OCI-LY1 (cell line): ENCODE measurements around the gene VOPP1.

Experiments
- H2AFZ ChIP-seq: fragments of 200-600 bp; sonication (generic), shearing (Covaris generic); 2 replicates; pipeline ENCODE4 v1.6.0; 2014; ENCODE audit warnings: antibody characterized with exemption, mild to moderate bottlenecking, low read length
- H3F3A ChIP-seq: fragments of 200-600 bp; sonication (generic), shearing (Covaris generic); 2 replicates; pipeline ENCODE4 v1.6.0; 2014; ENCODE audit warnings: mild to moderate bottlenecking, antibody characterized with exemption, low read length, moderate library complexity; ENCODE audit not compliant: insufficient read depth
- H3K27ac ChIP-seq: fragments of 200-600 bp; sonication (generic); 2 replicates; pipeline ENCODE4 v1.5.1; 2014; ENCODE audit warnings: low read length, mixed run types, mild to moderate bottlenecking, low read depth; ENCODE audit not compliant: poor library complexity, severe bottlenecking
- H3K27me3 ChIP-seq: fragments of 200-600 bp; sonication (generic); 2 replicates; pipeline ENCODE4 v1.6.0; 2014; ENCODE audit warnings: antibody characterized with exemption, mild to moderate bottlenecking, low read length, moderate library complexity; ENCODE audit not compliant: insufficient read depth
- H3K36me3 ChIP-seq: fragments of 200-600 bp; sonication (generic); 2 replicates; pipeline ENCODE4 v1.6.1; 2014; ENCODE audit warnings: mild to moderate bottlenecking, antibody characterized with exemption, low read length, moderate library complexity, mixed read lengths; ENCODE audit not compliant: insufficient read depth
- H3K4me1 ChIP-seq: fragments of 200-600 bp; sonication (generic); 2 replicates; pipeline ENCODE4 v1.5.1; 2014; ENCODE audit warnings: mild to moderate bottlenecking, low read length, moderate library complexity; ENCODE audit not compliant: insufficient read depth, severe bottlenecking
- H3K4me2 ChIP-seq: fragments of 200-600 bp; sonication (generic), shearing (Covaris generic); 2 replicates; pipeline ENCODE4 v1.6.1; 2014; ENCODE audit warnings: low read length
- H3K4me3 ChIP-seq: fragments of 200-600 bp; sonication (generic); 2 replicates; pipeline ENCODE4 v1.5.1; 2014; ENCODE audit warnings: low read length, low read depth, mild to moderate bottlenecking, mixed read lengths; ENCODE audit not compliant: poor library complexity, severe bottlenecking
- H3K79me2 ChIP-seq: fragments of 200-600 bp; shearing (Covaris generic); 2 replicates; pipeline ENCODE4 v1.6.1; 2016; ENCODE audit warnings: mixed run types, low read length, mixed read lengths; ENCODE audit not compliant: insufficient read depth
- H3K9ac ChIP-seq: fragments of 200-600 bp; sonication (generic), shearing (Covaris generic); 2 replicates; pipeline ENCODE4 v1.6.1; 2014; ENCODE audit warnings: mild to moderate bottlenecking, low read length, mixed read lengths
- H3K9me2 ChIP-seq: fragments of 200-600 bp; sonication (generic), shearing (Covaris generic); 2 replicates; pipeline ENCODE4 v1.6.1; 2014; ENCODE audit warnings: low read depth, mild to moderate bottlenecking, low read length, mixed read lengths
- H3K9me3 ChIP-seq: fragments of 200-600 bp; shearing (Covaris generic); 2 replicates; pipeline ENCODE4 v1.6.1; 2014; ENCODE audit warnings: low read length, mixed read lengths
- H4K20me1 ChIP-seq: fragments of 200-600 bp; sonication (generic), shearing (Covaris generic); 2 replicates; pipeline ENCODE4 v1.6.0; 2016; ENCODE audit warnings: mild to moderate bottlenecking, low read length; ENCODE audit not compliant: insufficient read depth
- EZH2 ChIP-seq: fragments of 200-600 bp; sonication (generic), shearing (Covaris generic); IDR thresholded peaks from 2 replicates; pipeline ENCODE4 v1.8.0; 2017; ENCODE audit warnings: borderline replicate concordance, mixed run types, mild to moderate bottlenecking, antibody characterized with exemption, low read length, moderate library complexity, mixed read lengths
- TF ChIP-seq, protein P1 (sequence below): fragments of 200-600 bp; sonication (generic), shearing (Covaris generic); IDR thresholded peaks from 2 replicates; pipeline ENCODE4 v1.5.1; 2017; ENCODE audit warnings: mild to moderate bottlenecking, antibody characterized with exemption, low read length, moderate library complexity, mixed read lengths

VOPP1 gene

DNA sequence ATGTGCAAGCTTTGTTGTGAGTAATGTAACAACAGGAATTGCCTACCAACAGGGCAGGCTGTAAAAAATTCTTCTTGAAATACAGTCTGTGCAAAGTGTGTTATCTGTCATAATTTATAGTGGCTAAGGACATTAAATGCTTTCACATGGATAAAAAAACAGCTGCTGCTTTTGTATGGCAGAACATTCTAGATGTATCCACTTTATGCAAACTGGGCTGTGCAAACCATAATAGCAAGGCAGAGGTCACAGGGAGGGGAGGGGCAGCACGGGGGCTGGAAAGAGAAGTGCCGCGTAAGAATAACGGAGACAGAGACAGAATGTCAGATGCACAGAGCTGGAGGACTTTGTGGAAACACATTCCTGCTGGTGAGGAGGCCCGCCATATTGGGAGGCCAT, 86.1 kb downstream of the VOPP1 start:
- H3K36me3 ChIP-seq, result peaks cover 97% of the 10 kb centered on the region
- no peaks in the 10 kb centered on the region for H3K27me3 ChIP-seq
- no peaks in the 10 kb centered on the region for H3K4me1 ChIP-seq
- no peaks in the 10 kb centered on the region for H3K9me3 ChIP-seq
- no peaks in the 10 kb centered on the region for H3K9me2 ChIP-seq
- H3K4me3 ChIP-seq, result no peak overlapping the region
- TF ChIP-seq, protein P1, sequence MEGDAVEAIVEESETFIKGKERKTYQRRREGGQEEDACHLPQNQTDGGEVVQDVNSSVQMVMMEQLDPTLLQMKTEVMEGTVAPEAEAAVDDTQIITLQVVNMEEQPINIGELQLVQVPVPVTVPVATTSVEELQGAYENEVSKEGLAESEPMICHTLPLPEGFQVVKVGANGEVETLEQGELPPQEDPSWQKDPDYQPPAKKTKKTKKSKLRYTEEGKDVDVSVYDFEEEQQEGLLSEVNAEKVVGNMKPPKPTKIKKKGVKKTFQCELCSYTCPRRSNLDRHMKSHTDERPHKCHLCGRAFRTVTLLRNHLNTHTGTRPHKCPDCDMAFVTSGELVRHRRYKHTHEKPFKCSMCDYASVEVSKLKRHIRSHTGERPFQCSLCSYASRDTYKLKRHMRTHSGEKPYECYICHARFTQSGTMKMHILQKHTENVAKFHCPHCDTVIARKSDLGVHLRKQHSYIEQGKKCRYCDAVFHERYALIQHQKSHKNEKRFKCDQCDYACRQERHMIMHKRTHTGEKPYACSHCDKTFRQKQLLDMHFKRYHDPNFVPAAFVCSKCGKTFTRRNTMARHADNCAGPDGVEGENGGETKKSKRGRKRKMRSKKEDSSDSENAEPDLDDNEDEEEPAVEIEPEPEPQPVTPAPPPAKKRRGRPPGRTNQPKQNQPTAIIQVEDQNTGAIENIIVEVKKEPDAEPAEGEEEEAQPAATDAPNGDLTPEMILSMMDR, result no peak
- no peak for TF ChIP-seq EZH2
- H4K20me1 ChIP-seq, result no peaks in the 10 kb centered on the region
- H2AFZ ChIP-seq, result no peak overlapping the region
- H3F3A ChIP-seq, result no peaks in the 10 kb centered on the region
- H3K4me2 ChIP-seq, result no peak overlapping the region
- no peak overlapping the region for H3K9ac ChIP-seq
- H3K27ac ChIP-seq, result no peak overlapping the region
- no peaks in the 10 kb centered on the region for H3K79me2 ChIP-seq

DNA sequence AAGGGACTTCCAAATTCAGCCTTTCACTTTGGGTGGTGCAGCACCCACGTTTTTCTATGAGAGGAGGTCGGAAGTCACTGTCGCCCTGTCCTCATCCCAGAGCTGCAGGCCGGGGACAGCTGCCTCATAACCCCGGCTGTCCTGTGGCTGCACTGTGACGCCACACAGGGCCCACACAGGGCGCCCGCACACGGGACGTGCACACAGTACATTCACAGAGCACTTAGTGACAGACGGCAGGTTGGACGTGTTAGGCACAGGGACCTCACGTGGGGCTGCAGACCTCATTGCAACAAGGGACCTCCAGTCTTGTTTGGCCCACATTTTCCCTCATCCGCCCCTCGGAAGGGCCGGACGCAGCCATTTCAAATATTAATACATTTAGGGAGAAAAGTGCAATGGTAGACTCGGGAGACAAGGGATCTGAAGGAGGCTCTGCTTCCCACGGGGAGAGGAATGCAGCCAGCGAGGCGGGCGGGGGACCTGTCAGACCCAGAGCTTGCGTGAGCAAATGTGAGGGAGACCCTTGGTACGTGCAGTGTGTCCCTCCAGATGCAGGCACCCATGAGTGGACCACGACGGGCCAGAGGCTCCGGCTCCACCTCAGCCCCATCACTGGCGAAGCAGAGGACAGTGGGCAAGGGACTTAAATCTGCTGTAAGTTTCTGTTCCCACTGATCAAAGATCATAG, 86.7 kb downstream of the VOPP1 start:
- H3K9me3 ChIP-seq, result no peaks in the 10 kb centered on the region
- H3K9me2 ChIP-seq, result no peaks in the 10 kb centered on the region
- H3K36me3 ChIP-seq, result peaks cover 97% of the 10 kb centered on the region
- H3K4me1 ChIP-seq, result no peaks in the 10 kb centered on the region
- no peak overlapping the region for H3K4me2 ChIP-seq
- H3K27me3 ChIP-seq, result no peaks in the 10 kb centered on the region
- no peaks in the 10 kb centered on the region for H3K79me2 ChIP-seq
- no peak overlapping the region for H2AFZ ChIP-seq
- TF ChIP-seq, protein P1, result no peak
- no peak for TF ChIP-seq EZH2
- H3K4me3 ChIP-seq, result no peak overlapping the region
- no peak overlapping the region for H3K27ac ChIP-seq
- no peak overlapping the region for H3K9ac ChIP-seq
- no peaks in the 10 kb centered on the region for H4K20me1 ChIP-seq
- no peaks in the 10 kb centered on the region for H3F3A ChIP-seq

DNA sequence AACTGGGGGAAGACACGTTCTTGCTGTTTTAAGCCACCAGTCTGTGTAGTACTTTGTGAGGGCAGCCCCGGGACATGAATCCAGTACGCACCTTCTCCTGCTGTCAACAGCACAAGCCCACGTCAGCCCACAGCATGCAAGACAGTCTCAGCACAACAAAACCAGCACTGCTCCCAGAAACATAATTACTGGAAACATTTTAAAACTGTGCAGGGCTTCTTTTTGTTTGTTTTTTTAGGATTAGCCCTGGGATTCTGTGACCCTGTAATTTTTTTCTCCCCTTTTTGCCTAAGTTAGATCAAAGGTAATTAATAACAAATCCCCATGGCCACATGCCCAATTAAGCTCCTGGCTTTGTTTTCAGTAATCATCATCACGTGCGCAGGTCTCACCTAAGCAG, 87.5 kb downstream of the VOPP1 start:
- no peak overlapping the region for H3K9ac ChIP-seq
- H3K36me3 ChIP-seq, result peaks cover 97% of the 10 kb centered on the region
- no peak overlapping the region for H3K4me2 ChIP-seq
- H3K4me3 ChIP-seq, result no peak overlapping the region
- H2AFZ ChIP-seq, result no peak overlapping the region
- no peaks in the 10 kb centered on the region for H3K27me3 ChIP-seq
- H3K79me2 ChIP-seq, result no peaks in the 10 kb centered on the region
- no peaks in the 10 kb centered on the region for H3K9me3 ChIP-seq
- no peak overlapping the region for H3K27ac ChIP-seq
- H4K20me1 ChIP-seq, result no peaks in the 10 kb centered on the region
- no peaks in the 10 kb centered on the region for H3K9me2 ChIP-seq
- no peaks in the 10 kb centered on the region for H3K4me1 ChIP-seq
- no peaks in the 10 kb centered on the region for H3F3A ChIP-seq
- no peak for TF ChIP-seq EZH2
- TF ChIP-seq, protein P1, result no peak
